Mesenchymal stem cell (in vitro differentiated cells and primary cell): Measurements from ENCODE around the gene TUT4.
"Not testable (repeated sequence)": the region's sequence is repeated elsewhere in the genome, so short reads cannot be mapped to it uniquely, and the experiment has no call there.

Source experiments
- DNase-seq: peaks from one replicate; pipeline ENCODE4 v3.0.0-alpha.2; 2013
- H2AFZ ChIP-seq: one replicate; pipeline ENCODE4 v1.6.1; 2013; ENCODE audit warnings: low read depth, mild to moderate bottlenecking, control low read depth, inconsistent platforms, low read length, moderate library complexity
- H2AK5ac ChIP-seq: 2 replicates; pipeline ENCODE4 v1.6.1; 2013; ENCODE audit warnings: low read length, moderate library complexity, mild to moderate bottlenecking, inconsistent platforms; ENCODE audit not compliant: severe bottlenecking
- H2BK120ac ChIP-seq: one replicate; pipeline ENCODE4 v1.6.1; 2013; ENCODE audit warnings: low read depth, mild to moderate bottlenecking, inconsistent platforms, low read length, moderate library complexity
- H2BK12ac ChIP-seq, 2 experiments: one replicate each; pipeline ENCODE4 v1.6.1; 2013; ENCODE audit warnings: inconsistent platforms in 2 of 2, low read length in 2 of 2, mild to moderate bottlenecking in 2 of 2, moderate library complexity in 2 of 2, control low read depth in 1 of 2
- H2BK15ac ChIP-seq: one replicate; pipeline ENCODE4 v1.6.1; 2013; ENCODE audit warnings: mild to moderate bottlenecking, low read depth, inconsistent platforms; ENCODE audit not compliant: poor library complexity, severe bottlenecking
- H2BK5ac ChIP-seq: 2 replicates; pipeline ENCODE4 v1.6.1; 2013; ENCODE audit warnings: low read depth, mild to moderate bottlenecking, low read length, control low read depth, inconsistent platforms; ENCODE audit not compliant: poor library complexity, severe bottlenecking
- H3K14ac ChIP-seq, 2 experiments: one replicate each; pipeline ENCODE4 v1.6.1; 2013; ENCODE audit warnings: inconsistent platforms in 2 of 2, low read length in 2 of 2, control low read depth in 1 of 2, mild to moderate bottlenecking in 1 of 2, moderate library complexity in 1 of 2
- H3K18ac ChIP-seq, 2 experiments: one replicate each; pipeline ENCODE4 v1.6.1; 2013; ENCODE audit warnings: inconsistent platforms in 2 of 2, low read length in 2 of 2, control low read depth in 1 of 2, low read depth in 1 of 2, mild to moderate bottlenecking in 1 of 2
- H3K23ac ChIP-seq, 2 experiments: one replicate each; pipeline ENCODE4 v1.6.1; 2013; ENCODE audit warnings: inconsistent platforms in 2 of 2, low read length in 2 of 2, mild to moderate bottlenecking in 2 of 2, moderate library complexity in 2 of 2, control low read depth in 1 of 2
- H3K27ac ChIP-seq: 2 replicates; pipeline ENCODE4 v1.5.1; 2013; ENCODE audit warnings: mild to moderate bottlenecking, moderate library complexity, low read length, control low read depth, inconsistent platforms; ENCODE audit not compliant: poor library complexity, severe bottlenecking
- H3K27me3 ChIP-seq, 2 experiments: 2 replicates each; pipeline versions ENCODE4 v1.6.1 to v1.7.0; 2013; ENCODE audit warnings: low read length in 2 of 2, mild to moderate bottlenecking in 2 of 2, moderate library complexity in 2 of 2, control low read depth in 1 of 2, inconsistent platforms in 1 of 2; ENCODE audit not compliant: control insufficient read depth in 1 of 2, insufficient read depth in 1 of 2
- H3K36me3 ChIP-seq, 2 experiments: 2 replicates each; pipeline versions ENCODE4 v1.6.1 to v1.7.0; 2013; ENCODE audit warnings: low read length in 2 of 2, control low read depth in 1 of 2, inconsistent platforms in 1 of 2, low read depth in 1 of 2, mild to moderate bottlenecking in 1 of 2; ENCODE audit not compliant: insufficient read depth in 2 of 2, control insufficient read depth in 1 of 2
- H3K4ac ChIP-seq, 2 experiments: one replicate each; pipeline ENCODE4 v1.6.1; 2013; ENCODE audit warnings: inconsistent platforms in 2 of 2, low read length in 2 of 2, mild to moderate bottlenecking in 2 of 2, moderate library complexity in 2 of 2, control low read depth in 1 of 2, low read depth in 1 of 2
- H3K4me1 ChIP-seq: 2 replicates; pipeline ENCODE4 v1.6.1; 2013; ENCODE audit warnings: low read depth, low read length, control low read depth; ENCODE audit not compliant: control insufficient read depth, insufficient read depth
- H3K4me2 ChIP-seq: 2 replicates; pipeline ENCODE4 v1.6.1; 2013; ENCODE audit warnings: low read length, mild to moderate bottlenecking, inconsistent platforms; ENCODE audit not compliant: poor library complexity, severe bottlenecking
- H3K4me3 ChIP-seq, 2 experiments: 2 replicates each; pipeline versions ENCODE4 v1.5.1 to v1.7.0; 2013; ENCODE audit warnings: low read length in 2 of 2, mild to moderate bottlenecking in 2 of 2, control low read depth in 1 of 2, low read depth in 1 of 2; ENCODE audit not compliant: insufficient read depth in 1 of 2
- H3K79me1 ChIP-seq: replicated peaks from 2 replicates; pipeline ENCODE4 v1.6.1; 2013; ENCODE audit warnings: mild to moderate bottlenecking, control low read depth, low read length, inconsistent platforms; ENCODE audit not compliant: poor library complexity, severe bottlenecking
- H3K9ac ChIP-seq: 2 replicates; pipeline ENCODE4 v1.7.0; 2013; ENCODE audit warnings: mild to moderate bottlenecking, low read length, moderate library complexity
- H3K9me3 ChIP-seq: 2 replicates; pipeline ENCODE4 v1.7.0; 2013; ENCODE audit warnings: mild to moderate bottlenecking, low read length; ENCODE audit not compliant: control insufficient read depth
- H4K8ac ChIP-seq: one replicate; pipeline ENCODE4 v1.6.1; 2013; ENCODE audit warnings: inconsistent platforms, mild to moderate bottlenecking, low read length, moderate library complexity
- H4K91ac ChIP-seq: one replicate; pipeline ENCODE4 v1.6.1; 2013; ENCODE audit warnings: mild to moderate bottlenecking, low read length, inconsistent platforms
- WGBS: methylation state at CpG from one replicate; pipeline ENCODE4 v1.1.7; 2013; ENCODE audit warnings: mixed read lengths; 5-methylcytosine and 5-hydroxymethylcytosine counted together

Gene TUT4

DNA sequence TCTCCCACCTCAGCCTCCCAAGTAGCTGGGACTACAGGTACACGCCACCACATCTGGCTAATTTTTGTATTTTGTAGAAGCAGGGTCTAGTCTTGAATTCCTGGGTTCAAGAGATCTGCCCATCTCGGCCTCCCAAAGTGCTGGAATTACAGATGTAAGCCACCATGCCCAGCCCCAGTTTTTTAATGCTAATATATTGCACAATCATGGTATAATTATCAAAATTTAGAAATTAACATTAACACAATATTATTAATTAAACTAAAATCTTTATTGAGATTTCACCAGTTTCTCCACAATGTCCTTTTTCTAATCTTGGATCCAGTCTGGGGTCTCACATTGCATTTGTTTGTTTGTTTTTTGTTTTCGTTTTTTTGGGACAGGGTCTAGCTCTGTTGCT lies 27.4 kb upstream of the TUT4 start:
- Histone ChIP-seq H2BK120ac (no peak overlapping the region), H3K23ac (no peak overlapping the region)
- DNase-seq: no peak

DNA sequence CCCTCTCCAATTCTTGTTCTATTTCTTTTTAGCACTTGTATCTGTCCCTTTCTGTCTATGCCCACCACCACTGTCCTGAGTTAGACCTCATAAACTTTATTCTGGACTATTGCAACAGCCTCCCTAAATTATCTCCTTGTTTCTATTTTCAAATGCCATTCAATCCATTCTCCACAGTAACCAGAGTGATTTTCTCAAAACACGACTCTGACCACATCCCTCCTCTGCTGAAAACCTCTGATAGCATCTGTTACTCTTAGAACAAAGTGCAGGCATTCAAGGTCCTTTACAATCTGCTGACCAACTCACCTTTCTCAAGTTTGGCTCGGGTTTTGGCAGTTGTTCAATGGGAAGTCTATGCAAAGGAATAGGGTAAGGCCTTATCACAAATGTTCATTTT lies 26.5 kb upstream of the TUT4 start:
- no peak overlapping the region for H3K27ac ChIP-seq
- H4K91ac ChIP-seq: no peak overlapping the region
- H2BK15ac ChIP-seq: no peak overlapping the region
- H3K4me2 ChIP-seq: no peak overlapping the region
- H3K14ac ChIP-seq: no peak overlapping the region
- H3K4ac ChIP-seq: no peak overlapping the region
- 33% methylated on average over 1 of the region's 2 CpGs for WGBS
- H3K18ac ChIP-seq: no peak overlapping the region
- H3K79me1 ChIP-seq: no peaks in the 10 kb centered on the region
- H2AFZ ChIP-seq: no peak overlapping the region
- H3K4me3 ChIP-seq: no peak overlapping the region
- no peaks in the 10 kb centered on the region for H3K4me1 ChIP-seq
- no peak overlapping the region for H4K8ac ChIP-seq
- H2BK120ac ChIP-seq: no peak overlapping the region
- no peaks in the 10 kb centered on the region for H3K36me3 ChIP-seq
- no peak overlapping the region for H3K9ac ChIP-seq
- H2BK5ac ChIP-seq: no peak overlapping the region
- no peak overlapping the region for H2BK12ac ChIP-seq
- H2AK5ac ChIP-seq: no peak overlapping the region
- H3K9me3 ChIP-seq: no peaks in the 10 kb centered on the region
- no peak for DNase-seq
- peaks cover 6 to 20% of the 10 kb centered on the region in 2 experiments for H3K27me3 ChIP-seq
- no peak overlapping the region for H3K23ac ChIP-seq

More for the DNA sequence above, 27.4 kb upstream of the TUT4 start:
- Histone ChIP-seq H3K27ac (no peak overlapping the region), H3K18ac (no peak overlapping the region), H3K9ac (no peak overlapping the region), H4K8ac (no peak overlapping the region), H3K4me3 (no peak overlapping the region), H3K27me3 (peaks cover 8 to 22% of the 10 kb centered on the region in 2 experiments), H3K79me1 (no peaks in the 10 kb centered on the region), H2BK15ac (no peak overlapping the region), H3K36me3 (no peaks in the 10 kb centered on the region), H3K4ac (no peak overlapping the region), H3K9me3 (no peaks in the 10 kb centered on the region), H3K4me1 (no peaks in the 10 kb centered on the region), H3K14ac (no peak overlapping the region), H3K4me2 (no peak overlapping the region), H2BK12ac (no peak overlapping the region), H2AK5ac (no peak overlapping the region), H2AFZ (no peak overlapping the region), H2BK5ac (no peak overlapping the region), H4K91ac (no peak overlapping the region)
- WGBS: 89% methylated on average over 2 of the region's 3 CpGs

DNA sequence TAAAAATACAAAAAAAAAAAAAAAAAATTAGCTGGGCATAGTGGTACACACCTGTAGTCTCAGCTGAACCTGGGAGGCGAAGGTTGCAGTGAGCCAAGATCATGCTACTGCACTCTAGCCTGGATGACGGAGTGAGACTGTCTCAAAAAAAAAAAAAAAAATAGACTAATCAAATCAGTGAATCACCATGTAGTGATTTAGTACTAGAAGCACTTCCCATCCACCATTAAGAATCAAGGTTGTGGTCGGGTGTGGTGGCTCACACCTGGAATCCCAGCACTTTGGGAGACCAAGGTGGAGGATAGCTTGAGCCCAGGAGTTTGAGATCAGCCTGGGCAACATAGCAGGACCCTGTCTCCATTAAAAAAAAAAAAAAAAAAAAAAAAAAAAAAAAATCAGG lies 25.2 kb upstream of the TUT4 start:
- H3K9me3 ChIP-seq, DNase-seq, H2AK5ac ChIP-seq, H3K27ac ChIP-seq, H2BK15ac ChIP-seq, H2BK12ac ChIP-seq, H2BK5ac ChIP-seq, H3K4me3 ChIP-seq, H3K23ac ChIP-seq, H2BK120ac ChIP-seq, H3K36me3 ChIP-seq, H3K14ac ChIP-seq, H3K79me1 ChIP-seq, H3K4me1 ChIP-seq, H2AFZ ChIP-seq, H3K4ac ChIP-seq, H4K91ac ChIP-seq, H3K18ac ChIP-seq, H3K4me2 ChIP-seq, H3K9ac ChIP-seq, H4K8ac ChIP-seq: not testable (repeated sequence)
- peaks cover 1 to 14% of the 10 kb centered on the region in 2 experiments for H3K27me3 ChIP-seq
- 100% methylated on average over 1 of the region's 3 CpGs for WGBS

GRCh38 chr1:52576074-52576473 lies 23.2 kb upstream of the TUT4 start:
- H4K91ac ChIP-seq: no peak overlapping the region
- H4K8ac ChIP-seq: no peak overlapping the region
- WGBS: 100% methylated on average over 1 of the region's 1 CpG
- H3K4me2 ChIP-seq: no peak overlapping the region
- H2BK12ac ChIP-seq: no peak overlapping the region
- H3K18ac ChIP-seq: no peak overlapping the region
- H2AFZ ChIP-seq: no peak overlapping the region
- no peaks in the 10 kb centered on the region for H3K36me3 ChIP-seq
- H3K23ac ChIP-seq: no peak overlapping the region
- H2BK15ac ChIP-seq: no peak overlapping the region
- H2AK5ac ChIP-seq: no peak overlapping the region
- H2BK120ac ChIP-seq: no peak overlapping the region
- H3K4me3 ChIP-seq: no peak overlapping the region
- peaks cover 0 to 8% of the 10 kb centered on the region in 2 experiments for H3K27me3 ChIP-seq
- DNase-seq: no peak
- no peak overlapping the region for H3K9ac ChIP-seq
- no peaks in the 10 kb centered on the region for H3K9me3 ChIP-seq
- H3K14ac ChIP-seq: no peak overlapping the region
- H3K4ac ChIP-seq: no peak overlapping the region
- H3K4me1 ChIP-seq: no peaks in the 10 kb centered on the region
- H2BK5ac ChIP-seq: no peak overlapping the region
- no peak overlapping the region for H3K27ac ChIP-seq
- H3K79me1 ChIP-seq: no peaks in the 10 kb centered on the region
